HepG2 (cell line): ENCODE measurements around the gene CNPY4. TPM values are rescaled to one million over a fixed set of nuclear protein-coding genes. Genes with fewer than 3 reads are reported as not detected.

Source experiments
- ATF4 ChIP-seq, 2 experiments: fragments of 450-650 bp in 1 of 2; sonication (generic) in 1 of 2; formaldehyde crosslinking; IDR thresholded peaks; 2 replicates each; pipeline versions ENCODE4 v1.5.0 to v1.8.0; 2020 to 2022; ENCODE audit warnings: mild to moderate bottlenecking in 1 of 2, missing genetic modification reagents in 1 of 2
- CCAR2 ChIP-seq: fragments of 200-400 bp; formaldehyde crosslinking; optimal IDR thresholded peaks from 2 replicates; pipeline ENCODE3; 2018; ENCODE audit warnings: low read depth, mild to moderate bottlenecking, low read length, moderate library complexity
- CREB3 ChIP-seq: sonication (generic); formaldehyde crosslinking; IDR thresholded peaks from 2 replicates; pipeline ENCODE4 v1.5.0; 2020; ENCODE audit warnings: missing genetic modification reagents
- HMGXB4 ChIP-seq, 2 experiments: sonication (generic) in 1 of 2; formaldehyde crosslinking in 1 of 2; IDR thresholded peaks; 2 replicates each; pipeline versions ENCODE4 v1.4.0 to v1.6.1; 2018 to 2020; ENCODE audit warnings: missing genetic modification reagents in 2 of 2, borderline replicate concordance in 1 of 2, low read depth in 1 of 2, mild to moderate bottlenecking in 1 of 2, missing biosample characterization in 1 of 2
- HOXA3 ChIP-seq: sonication (generic); formaldehyde crosslinking; IDR thresholded peaks from 2 replicates; pipeline ENCODE4 v1.5.0; 2020; ENCODE audit warnings: missing genetic modification reagents
- MYC ChIP-seq: sonication (generic); formaldehyde crosslinking; IDR thresholded peaks from 2 replicates; pipeline ENCODE4 v1.9.0; 2021; ENCODE audit warnings: missing genetic modification reagents, borderline replicate concordance
- NR2F1 ChIP-seq, 2 experiments: fragments of 450-650 bp in 1 of 2; formaldehyde crosslinking in 1 of 2; IDR thresholded peaks; 2 replicates each; pipeline versions ENCODE4 v1.5.0 to v1.6.1; 2016 to 2020; ENCODE audit warnings: mild to moderate bottlenecking in 1 of 2, missing compliant biosample characterization in 1 of 2, missing genetic modification reagents in 1 of 2, moderate library complexity in 1 of 2
- NR2F6 ChIP-seq, 2 experiments: IDR thresholded peaks; 2 replicates each; pipeline ENCODE4 v1.6.1; 2016; ENCODE audit warnings: antibody characterized with exemption in 1 of 2, mild to moderate bottlenecking in 1 of 2
- PHF8 ChIP-seq: sonication (generic); formaldehyde crosslinking; IDR thresholded peaks from 2 replicates; pipeline ENCODE4 v1.5.0; 2020; ENCODE audit warnings: missing genetic modification reagents
- RBM39 ChIP-seq: fragments of 200-400 bp; formaldehyde crosslinking; IDR thresholded peaks from one replicate; pipeline ENCODE4 v1.6.1; 2018; ENCODE audit warnings: antibody characterized with exemption, mild to moderate bottlenecking, low read depth, low read length; ENCODE audit not compliant: poor library complexity, severe bottlenecking
- SALL1 ChIP-seq: sonication (generic); formaldehyde crosslinking; IDR thresholded peaks from 2 replicates; pipeline ENCODE4 v1.8.0; 2022; ENCODE audit warnings: mild to moderate bottlenecking, missing genetic modification reagents
- SAP130 ChIP-seq: IDR thresholded peaks from 2 replicates; pipeline ENCODE4 v1.6.1; 2016; ENCODE audit warnings: low read depth
- SMAD1 ChIP-seq: sonication (generic); formaldehyde crosslinking; IDR thresholded peaks from 2 replicates; pipeline ENCODE4 v1.4.0; 2020; ENCODE audit warnings: missing genetic modification reagents, low read depth, mild to moderate bottlenecking, borderline replicate concordance
- STAG1 ChIP-seq: sonication (generic); formaldehyde crosslinking; IDR thresholded peaks from 2 replicates; pipeline ENCODE4 v1.4.0; 2020; ENCODE audit warnings: missing genetic modification reagents
- U2AF2 ChIP-seq: fragments of 200-400 bp; formaldehyde crosslinking; IDR thresholded peaks from 2 replicates; pipeline ENCODE4 v1.6.1; 2017; ENCODE audit warnings: low read depth, mild to moderate bottlenecking, low read length
- XBP1 ChIP-seq: sonication (generic); formaldehyde crosslinking; IDR thresholded peaks from 2 replicates; pipeline ENCODE4 v1.5.0; 2020; ENCODE audit warnings: missing genetic modification reagents
- ZC3H4 ChIP-seq: sonication (generic); formaldehyde crosslinking; IDR thresholded peaks from 2 replicates; pipeline ENCODE4 v1.4.0; 2020; ENCODE audit warnings: missing genetic modification reagents, borderline replicate concordance
- ZFX ChIP-seq: sonication (generic); formaldehyde crosslinking; IDR thresholded peaks from 2 replicates; pipeline ENCODE4 v1.4.0; 2020; ENCODE audit warnings: mild to moderate bottlenecking, low read depth, missing genetic modification reagents, moderate library complexity
- ZMYM2 ChIP-seq: sonication (generic); formaldehyde crosslinking; IDR thresholded peaks from 2 replicates; pipeline ENCODE4 v1.8.0; 2022; ENCODE audit warnings: mild to moderate bottlenecking, missing genetic modification reagents
- ZMYM3 ChIP-seq: sonication (generic); formaldehyde crosslinking; IDR thresholded peaks from 2 replicates; pipeline ENCODE4 v1.5.1; 2020; ENCODE audit warnings: mild to moderate bottlenecking, missing genetic modification reagents
- ZNF274 ChIP-seq: sonication (generic); formaldehyde crosslinking; IDR thresholded peaks from 2 replicates; pipeline ENCODE4 v1.5.1; 2020; ENCODE audit warnings: mild to moderate bottlenecking, missing genetic modification reagents
- ZNF33B ChIP-seq: sonication (generic); formaldehyde crosslinking; IDR thresholded peaks from 2 replicates; pipeline ENCODE4 v1.5.1; 2020; ENCODE audit warnings: mild to moderate bottlenecking, missing genetic modification reagents
- ZNF777 ChIP-seq: sonication (generic); formaldehyde crosslinking; IDR thresholded peaks from 2 replicates; pipeline ENCODE4 v1.4.0; 2020; ENCODE audit warnings: missing genetic modification reagents
- polyA plus RNA-seq, 8 experiments: library from polyadenylated mRNA; depleted of rRNA in 3 of 8; stranded (reverse) in 7 of 8; unstranded in 1 of 8; fragments of >200 nt; fragmentation: Illumina TruSeq in 4 of 8; extraction: Trizol in 4 of 8; gene quantifications; 2 replicates each; pipeline versions ENCODE4 v1.2.1 to v1.2.3, GENCODE V29; 2011 to 2016; ENCODE audit warnings: low read depth in 4 of 8, missing spikeins in 1 of 8, mixed read lengths in 1 of 8; ENCODE audit not compliant: insufficient read depth in 1 of 8
- total RNA-seq, 5 experiments: library from RNA; depleted of rRNA; stranded (reverse); fragments of >200 nt; fragmentation: Illumina TruSeq; extraction: Trizol; gene quantifications; 2 replicates each; pipeline ENCODE4 v1.2.3, GENCODE V29; 2016; ENCODE audit warnings: low read depth in 1 of 5

CNPY4 gene
- total and polyA plus RNA-seq, 2 of the 13 experiments (the other 11 are each of a cell fraction or from before 2014, with no cell fraction given), result 6.2 to 12.7 TPM

GRCh38 chr7:100130608-100131453 is 11.4 kb downstream of the CNPY4 start (continued):
- TF ChIP-seq ZMYM2 (0 out of 2 replicates have a peak, but pooled peaks have one; percentile 51), ZC3H4 (CRISPR knock-in tag) (no peak), STAG1 (CRISPR knock-in tag) (peak; percentile 85), HOXA3 (CRISPR knock-in tag) (0 out of 2 replicates have a peak, but pooled peaks have one; percentile 34), SMAD1 (CRISPR knock-in tag) (no peak), XBP1 (CRISPR knock-in tag) (peak; percentile 96), ATF4 (CRISPR knock-in tag; IDR thresholded peaks at IDR 0.05) (peak in 1 of 2 experiments; percentile 84; a peak in 2 of 4 replicates), RBM39 (peak; percentile 99), U2AF2 (peak; percentile 95), NR2F6 (IDR thresholded peaks at IDR 0.05) (peak; percentile 43; the same call in 1 of the 2 replicates), NR2F6 (CRISPR knock-in tag; IDR thresholded peaks at IDR 0.05) (peak; percentile 47), SALL1 (CRISPR knock-in tag) (peak; percentile 47; the same call in 1 of the 2 replicates), NR2F1 (CRISPR knock-in tag; IDR thresholded peaks at IDR 0.05) (peak; percentile 44 to 56; a peak in 2 of 4 replicates), SAP130 (CRISPR knock-in tag) (peak; percentile 40), ZNF777 (CRISPR knock-in tag) (peak; percentile 40; the same call in 1 of the 2 replicates), CREB3 (CRISPR knock-in tag) (no peak), ZMYM3 (CRISPR knock-in tag) (peak; percentile 82), ZFX (CRISPR knock-in tag) (0 out of 2 replicates have a peak, but pooled peaks have one; percentile 30), CCAR2 (no peak), HMGXB4 (CRISPR knock-in tag; IDR thresholded peaks at IDR 0.05; ENCODE audit: borderline replicate concordance in 1 of 2, low read depth in 1 of 2) (peak; percentile 67 to 77; a peak in 3 of 4 replicates), ZNF33B (CRISPR knock-in tag) (no peak), MYC (CRISPR knock-in tag) (peak; percentile 37; the same call in 1 of the 2 replicates), ZNF274 (no peak), PHF8 (CRISPR knock-in tag) (0 out of 2 replicates have a peak, but pooled peaks have one; percentile 16)
